NCI-H2171 treated with DMSO at 0.1 percent for 48 hours (cell line): ENCODE results near the gene IKZF3.
A peak's percentile ranks its signal among the peaks of the same experiment; 100 is the strongest.
"Not testable (repeated sequence)": the region's sequence is repeated elsewhere in the genome, so short reads cannot be mapped to it uniquely, and the experiment has no call there.

Source experiments
- DNase-seq: peaks from one replicate; lab custom pipeline; 2025; lab: John Stamatoyannopoulos, UW

The IKZF3 gene

DNA sequence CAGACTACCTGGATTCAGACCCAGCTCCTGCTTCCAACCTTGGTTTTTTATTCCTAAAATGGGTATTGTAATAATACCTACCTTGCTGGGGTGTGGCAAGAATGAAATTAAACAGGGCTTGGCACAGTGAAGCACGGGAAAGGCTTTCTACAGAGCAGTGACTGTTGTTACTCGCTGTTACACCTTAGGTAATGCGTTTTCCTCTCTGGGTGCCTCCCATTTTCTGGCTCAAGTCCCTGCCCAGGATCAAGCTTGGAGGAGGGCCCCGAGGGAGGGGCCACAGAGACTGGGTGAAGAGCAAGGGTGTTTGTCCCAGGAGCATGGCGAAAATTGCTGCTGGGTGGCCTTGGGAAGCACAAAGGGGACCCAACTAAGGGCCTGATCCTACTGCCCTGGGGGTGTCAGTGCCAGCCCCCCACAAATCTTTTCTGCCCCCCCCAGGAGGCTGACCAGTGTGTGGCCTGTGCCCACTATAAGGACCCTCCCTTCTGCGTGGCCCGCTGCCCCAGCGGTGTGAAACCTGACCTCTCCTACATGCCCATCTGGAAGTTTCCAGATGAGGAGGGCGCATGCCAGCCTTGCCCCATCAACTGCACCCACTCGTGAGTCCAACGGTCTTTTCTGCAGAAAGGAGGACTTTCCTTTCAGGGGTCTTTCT lies 147.1 kb downstream of the IKZF3 start:
- no peak for DNase-seq

DNA sequence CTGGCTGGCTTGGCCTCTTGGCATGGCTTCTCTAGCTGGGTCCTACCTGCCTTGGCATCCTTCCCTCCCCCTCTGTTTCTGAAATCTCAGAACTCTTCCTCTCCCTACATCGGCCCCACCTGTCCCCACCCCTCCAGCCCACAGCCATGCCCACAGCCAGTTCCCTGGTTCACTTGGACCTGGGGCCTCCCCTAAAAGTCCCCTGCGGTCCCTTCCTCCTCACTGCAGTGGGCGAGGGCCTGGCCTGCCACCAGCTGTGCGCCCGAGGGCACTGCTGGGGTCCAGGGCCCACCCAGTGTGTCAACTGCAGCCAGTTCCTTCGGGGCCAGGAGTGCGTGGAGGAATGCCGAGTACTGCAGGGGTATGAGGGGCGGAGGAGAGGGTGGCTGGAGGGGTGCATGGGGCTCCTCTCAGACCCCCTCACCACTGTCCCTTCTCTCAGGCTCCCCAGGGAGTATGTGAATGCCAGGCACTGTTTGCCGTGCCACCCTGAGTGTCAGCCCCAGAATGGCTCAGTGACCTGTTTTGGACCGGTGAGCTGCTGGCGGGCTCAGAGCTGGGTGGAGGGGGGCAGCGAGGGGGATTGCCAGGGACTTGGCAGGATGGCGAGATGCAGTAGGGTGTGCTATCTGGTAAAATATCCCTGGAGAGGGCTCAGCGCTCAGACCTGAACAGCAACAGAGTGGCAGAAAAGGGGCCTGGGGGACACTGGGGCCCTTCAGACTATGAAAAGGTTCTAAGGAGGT lies 147.9 kb downstream of the IKZF3 start:
- DNase-seq, result no peak

DNA sequence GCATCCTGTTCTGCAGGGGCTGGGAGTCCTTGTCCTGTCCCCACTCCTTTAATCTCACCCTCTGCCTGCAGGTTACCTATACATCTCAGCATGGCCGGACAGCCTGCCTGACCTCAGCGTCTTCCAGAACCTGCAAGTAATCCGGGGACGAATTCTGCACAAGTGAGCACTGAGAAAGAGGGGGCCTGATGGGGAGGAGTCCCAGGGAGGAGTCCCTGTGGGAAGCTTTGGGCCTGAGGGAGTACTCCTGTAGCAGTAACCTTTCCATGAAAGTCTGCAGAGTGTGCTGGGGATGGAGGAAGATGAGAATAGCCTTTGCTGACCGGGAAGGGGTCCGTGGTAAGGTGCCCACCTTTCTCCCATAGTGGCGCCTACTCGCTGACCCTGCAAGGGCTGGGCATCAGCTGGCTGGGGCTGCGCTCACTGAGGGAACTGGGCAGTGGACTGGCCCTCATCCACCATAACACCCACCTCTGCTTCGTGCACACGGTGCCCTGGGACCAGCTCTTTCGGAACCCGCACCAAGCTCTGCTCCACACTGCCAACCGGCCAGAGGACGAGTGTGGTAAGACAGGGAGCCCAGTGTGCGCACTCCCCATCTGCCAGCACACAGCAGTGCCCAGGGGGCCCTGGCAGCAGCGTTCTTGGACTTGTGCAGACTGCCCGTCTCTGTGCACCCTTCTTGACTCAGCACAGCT lies 148.6 kb downstream of the IKZF3 start:
- DNase-seq, result no peak

DNA sequence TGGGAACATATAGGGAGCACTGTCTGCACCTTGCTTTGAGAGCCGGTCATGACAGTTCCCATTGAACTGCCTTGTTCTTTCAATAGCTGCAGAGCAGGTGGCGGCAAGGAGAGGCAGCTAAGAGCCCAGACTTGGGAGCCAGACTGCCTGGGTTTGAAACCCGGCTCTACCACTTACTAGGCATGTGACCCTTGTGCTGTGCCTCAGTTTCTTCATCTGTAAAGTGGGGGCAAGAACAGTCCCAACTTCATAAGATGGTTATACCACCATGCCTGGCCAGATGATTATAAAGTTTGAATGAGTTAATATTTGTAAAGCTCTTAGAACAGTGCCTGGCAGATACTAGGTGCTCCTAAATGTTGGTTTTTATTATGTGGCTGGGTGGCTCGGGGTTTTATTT lies 149.9 kb downstream of the IKZF3 start:
- DNase-seq, result no peak

DNA sequence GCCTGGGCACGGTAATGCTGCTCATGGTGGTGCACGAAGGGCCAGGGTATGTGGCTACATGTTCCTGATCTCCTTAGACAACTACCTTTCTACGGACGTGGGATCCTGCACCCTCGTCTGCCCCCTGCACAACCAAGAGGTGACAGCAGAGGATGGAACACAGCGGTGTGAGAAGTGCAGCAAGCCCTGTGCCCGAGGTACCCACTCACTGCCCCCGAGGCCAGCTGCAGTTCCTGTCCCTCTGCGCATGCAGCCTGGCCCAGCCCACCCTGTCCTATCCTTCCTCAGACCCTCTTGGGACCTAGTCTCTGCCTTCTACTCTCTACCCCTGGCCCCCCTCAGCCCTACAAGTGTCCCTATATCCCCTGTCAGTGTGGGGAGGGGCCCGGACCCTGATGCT lies 152.3 kb downstream of the IKZF3 start:
- DNase-seq, result no peak

DNA sequence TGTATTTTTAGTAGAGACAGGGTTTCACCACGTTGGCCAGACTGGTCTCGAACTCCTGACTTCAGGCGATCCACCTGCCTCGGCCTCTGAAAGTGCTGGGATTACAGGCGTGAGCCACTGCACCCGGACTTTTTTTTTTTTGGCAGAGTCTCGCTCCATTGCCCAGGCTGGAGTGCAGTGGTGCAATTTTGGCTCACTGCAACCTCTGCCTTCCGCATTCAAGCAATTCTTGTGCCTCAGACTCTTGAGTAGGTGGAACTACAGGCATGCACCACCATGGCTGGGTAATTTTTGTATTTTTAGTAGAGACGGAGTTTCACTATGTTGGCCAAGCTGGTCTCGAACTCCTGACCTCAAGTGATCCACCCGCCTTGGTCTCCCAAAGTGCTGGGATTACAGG lies 153.0 kb downstream of the IKZF3 start:
- DNase-seq, result not testable (repeated sequence)

DNA sequence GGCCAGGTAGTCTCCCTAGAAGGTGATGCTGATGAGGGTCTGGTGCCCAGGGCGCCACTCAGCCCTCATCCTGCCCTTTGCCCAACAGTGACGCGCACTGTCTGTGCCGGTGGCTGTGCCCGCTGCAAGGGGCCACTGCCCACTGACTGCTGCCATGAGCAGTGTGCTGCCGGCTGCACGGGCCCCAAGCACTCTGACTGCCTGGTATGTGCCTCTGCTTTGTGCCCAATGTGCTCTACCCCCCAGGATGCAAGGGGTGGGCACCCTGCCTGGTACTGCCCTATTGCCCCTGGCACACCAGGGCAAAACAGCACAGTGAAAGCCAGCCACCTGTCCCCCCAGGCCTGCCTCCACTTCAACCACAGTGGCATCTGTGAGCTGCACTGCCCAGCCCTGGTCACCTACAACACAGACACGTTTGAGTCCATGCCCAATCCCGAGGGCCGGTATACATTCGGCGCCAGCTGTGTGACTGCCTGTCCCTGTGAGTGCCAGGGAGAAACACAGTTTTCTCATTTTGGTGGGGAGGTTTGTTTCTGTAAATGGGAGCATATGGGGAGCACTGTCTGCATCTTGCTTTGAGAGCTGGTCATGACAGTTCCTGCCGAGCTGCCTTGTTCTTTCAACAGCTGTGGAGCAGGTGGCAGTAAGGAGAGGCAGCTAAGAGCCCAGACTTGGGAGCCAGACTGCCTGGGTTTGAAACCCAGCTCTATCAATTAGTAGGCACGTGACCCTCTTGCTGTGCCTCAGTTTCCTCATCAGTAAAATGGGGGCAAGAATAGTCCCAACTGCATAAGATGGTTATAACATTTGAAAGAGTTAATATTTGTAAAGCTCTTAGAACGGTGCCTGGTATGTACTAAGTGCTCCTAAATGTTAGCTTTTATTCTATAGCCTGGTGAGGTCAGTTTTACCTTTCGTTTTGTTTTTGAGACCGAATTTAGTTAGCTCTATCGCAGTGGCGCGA lies 153.8 kb downstream of the IKZF3 start:
- DNase-seq, result peak; percentile 52

DNA sequence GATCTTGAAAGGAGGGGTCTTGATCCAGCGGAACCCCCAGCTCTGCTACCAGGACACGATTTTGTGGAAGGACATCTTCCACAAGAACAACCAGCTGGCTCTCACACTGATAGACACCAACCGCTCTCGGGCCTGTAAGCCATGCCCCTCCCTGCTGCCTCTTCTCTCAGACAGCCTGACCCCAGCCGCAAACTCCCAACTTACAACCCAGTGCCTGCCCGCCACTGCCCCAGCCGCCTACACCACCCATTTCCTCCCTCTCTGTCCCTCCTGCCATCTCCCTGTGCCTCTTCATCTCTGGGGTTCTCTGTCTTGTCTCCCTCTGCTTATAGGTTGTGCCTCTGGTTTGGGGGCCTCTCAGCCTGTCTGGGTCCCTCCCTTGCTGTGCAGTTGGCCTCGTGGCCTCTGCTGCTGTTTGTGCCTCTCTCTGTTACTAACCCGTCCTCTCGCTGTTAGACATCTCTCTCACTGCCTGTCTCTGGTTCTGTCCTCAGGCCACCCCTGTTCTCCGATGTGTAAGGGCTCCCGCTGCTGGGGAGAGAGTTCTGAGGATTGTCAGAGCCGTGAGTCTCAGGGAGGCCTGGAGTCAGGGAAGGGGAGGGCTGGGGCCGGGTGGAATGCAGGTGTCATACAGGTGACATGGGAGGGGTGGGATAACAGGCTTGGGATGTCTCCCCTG lies 154.7 kb downstream of the IKZF3 start:
- DNase-seq, result no peak
